HL-60 (cell line): ENCODE measurements around the gene CDIPT.

Experiments used
- DNase-seq, 2 experiments: peaks; one replicate each; pipeline ENCODE4 v3.0.0-alpha.2; 2010 to 2020; ENCODE audit warnings: low read depth in 1 of 2, low spot score in 1 of 2
- H3K27ac ChIP-seq: fragments of 250-450 bp; sonication (Bioruptor Pico); replicated peaks from 2 replicates; pipeline ENCODE4 v1.5.1; 2020; ENCODE audit warnings: mild to moderate bottlenecking, moderate library complexity
- H3K27me3 ChIP-seq: fragments of 250-450 bp; sonication (Bioruptor Pico); 2 replicates; pipeline ENCODE4 v1.5.1; 2021; ENCODE audit warnings: mild to moderate bottlenecking, moderate library complexity; ENCODE audit not compliant: insufficient read depth, poor library complexity, severe bottlenecking
- H3K4me3 ChIP-seq: replicated peaks from 2 replicates; pipeline ENCODE4 v1.5.1; 2011; ENCODE audit warnings: mild to moderate bottlenecking, control low read depth, low read length; ENCODE audit not compliant: insufficient read depth
- CTCF ChIP-seq: IDR thresholded peaks from one replicate; pipeline ENCODE4 v1.5.1; 2011; ENCODE audit warnings: low read length, control low read depth, inconsistent platforms; ENCODE audit not compliant: insufficient read depth
- GABPA ChIP-seq: IDR thresholded peaks from 2 replicates; pipeline ENCODE4 v1.6.1; 2012; ENCODE audit warnings: low read depth
- POLR2AphosphoS5 ChIP-seq: IDR thresholded peaks from 2 replicates; pipeline ENCODE4 v1.6.1; 2012; ENCODE audit warnings: low read depth
- REST ChIP-seq: IDR thresholded peaks from 2 replicates; pipeline ENCODE4 v1.6.1; 2012; ENCODE audit warnings: low read depth; ENCODE audit not compliant: insufficient replicate concordance
- SPI1 ChIP-seq: IDR thresholded peaks from 2 replicates; pipeline ENCODE4 v1.6.1; 2012; ENCODE audit warnings: low read depth, mild to moderate bottlenecking, borderline replicate concordance

CDIPT gene

GRCh38 chr16:29850998-29851397, 12.0 kb downstream of the CDIPT start:
- TF ChIP-seq GABPA (no peak), POLR2AphosphoS5 (no peak), CTCF (no peak), REST (no peak), SPI1 (no peak)
- DNase-seq = no peak
- H3K4me3 ChIP-seq = no peak overlapping the region
- H3K27me3 ChIP-seq = no peaks in the 10 kb centered on the region
- H3K27ac ChIP-seq = no peak overlapping the region

GRCh38 chr16:29849505-29849904, 13.5 kb downstream of the CDIPT start:
- Histone ChIP-seq H3K27me3 (no peaks in the 10 kb centered on the region), H3K4me3 (no peak overlapping the region), H3K27ac (no peak overlapping the region)
- no peak for DNase-seq
- TF ChIP-seq POLR2AphosphoS5 (no peak), REST (no peak), GABPA (no peak), SPI1 (no peak), CTCF (no peak)

GRCh38 chr16:29848420-29849297, 14.4 kb downstream of the CDIPT start:
- H3K4me3 ChIP-seq = no peak overlapping the region
- no peaks in the 10 kb centered on the region for H3K27me3 ChIP-seq
- H3K27ac ChIP-seq = no peak overlapping the region
- peak; percentile 66 to 83 for DNase-seq
- no peak for TF ChIP-seq POLR2AphosphoS5
- TF ChIP-seq CTCF = peak; percentile 99
